HCT116 (cell line): ENCODE results near the gene KRT83.
"Not testable (repeated sequence)": the region's sequence is repeated elsewhere in the genome, so short reads cannot be mapped to it uniquely, and the experiment has no call there.

Experiments
- POLR2A ChIP-seq: IDR thresholded peaks from 2 replicates; pipeline ENCODE4 v1.7.0; 2011; ENCODE audit warnings: borderline replicate concordance; ENCODE audit not compliant: insufficient read depth, insufficient read length; ENCODE audit errors: extremely low read depth
- SRF ChIP-seq: IDR thresholded peaks from 2 replicates; pipeline ENCODE4 v1.6.1; 2012; ENCODE audit warnings: low read depth

GRCh38 chr12:52290483-52291134 is 30.6 kb downstream of the KRT83 start:
- not testable (repeated sequence) for TF ChIP-seq SRF, POLR2A
